Naive thymus-derived CD8-positive, alpha-beta T cell (primary cell): ENCODE results near the gene SLC6A3. TPM values are rescaled to one million over a fixed set of nuclear protein-coding genes. Genes with fewer than 3 reads are reported as not detected.

ENCODE experiments used
- ATAC-seq, 2 donors: fragments of 150-1000 bp; cut with Tn5 transposase in 1 of 2; sonication (Bioruptor Pico), chemical (Tn5 transposase) in 1 of 2; 1 replicate in 1 of 2; 2 replicates in 1 of 2; pipeline ENCODE4 v1.10.0; 2021; ENCODE audit warnings: mild to moderate bottlenecking in 2 of 2, moderate library complexity in 2 of 2
- POLR2A ChIA-PET: fragments of 350-600 bp; sonication (Branson Sonifier 250); formaldehyde crosslinking; loops from one replicate; lab custom pipeline; 2021; ENCODE audit warnings: antibody characterized with exemption; lab: Charles Lee
- DNase-seq, 10 donors: peaks; one replicate each; pipeline versions ENCODE4 v3.0.0 to v3.0.0-alpha.2; 2020 to 2022
- H3K27ac Mint-ChIP-seq, 10 donors: one replicate each; pipeline ENCODE4 v1.8.0; 2020 to 2022; ENCODE audit warnings: mild to moderate bottlenecking in 10 of 10, mixed read lengths in 10 of 10, moderate library complexity in 4 of 10, inconsistent platforms in 1 of 10
- H3K27me3 Mint-ChIP-seq, 5 donors: one replicate each; pipeline ENCODE4 v1.8.0; 2021 to 2022; ENCODE audit warnings: mixed read lengths in 5 of 5
- H3K36me3 Mint-ChIP-seq, 3 donors: one replicate each; pipeline ENCODE4 v1.8.0; 2020 to 2022; ENCODE audit warnings: mixed read lengths in 3 of 3, mild to moderate bottlenecking in 2 of 3, inconsistent platforms in 1 of 3
- H3K4me1 Mint-ChIP-seq, 4 donors: one replicate each; pipeline ENCODE4 v1.8.0; 2021 to 2022; ENCODE audit warnings: mixed read lengths in 4 of 4
- H3K4me3 Mint-ChIP-seq, 10 donors: one replicate each; pipeline ENCODE4 v1.8.0; 2020 to 2022; ENCODE audit warnings: mild to moderate bottlenecking in 10 of 10, mixed read lengths in 10 of 10, moderate library complexity in 6 of 10, inconsistent platforms in 1 of 10
- H3K9me3 Mint-ChIP-seq, 9 donors: one replicate each; pipeline ENCODE4 v1.8.0; 2020 to 2022; ENCODE audit warnings: mixed read lengths in 9 of 9, mild to moderate bottlenecking in 3 of 9, inconsistent platforms in 1 of 9, moderate library complexity in 1 of 9
- polyA plus RNA-seq, 3 donors: library from polyadenylated mRNA; unstranded; fragments of 300-500 nt; fragmentation: Illumina TruSeq; gene quantifications; one replicate each; pipeline ENCODE4 v1.2.3, GENCODE V29; 2021
- total RNA-seq, 8 experiments: library from RNA in 2 of 8; stranded (reverse) in 2 of 8; gene quantifications; one replicate each; pipeline ENCODE4 v1.2.3 and lab custom pipeline; 2021 to 2026

The SLC6A3 gene
- total and polyA plus RNA-seq, 5 experiments from 2014 or later: 0.08 to 0.27 (median 0.09) TPM; not detected in 2

DNA sequence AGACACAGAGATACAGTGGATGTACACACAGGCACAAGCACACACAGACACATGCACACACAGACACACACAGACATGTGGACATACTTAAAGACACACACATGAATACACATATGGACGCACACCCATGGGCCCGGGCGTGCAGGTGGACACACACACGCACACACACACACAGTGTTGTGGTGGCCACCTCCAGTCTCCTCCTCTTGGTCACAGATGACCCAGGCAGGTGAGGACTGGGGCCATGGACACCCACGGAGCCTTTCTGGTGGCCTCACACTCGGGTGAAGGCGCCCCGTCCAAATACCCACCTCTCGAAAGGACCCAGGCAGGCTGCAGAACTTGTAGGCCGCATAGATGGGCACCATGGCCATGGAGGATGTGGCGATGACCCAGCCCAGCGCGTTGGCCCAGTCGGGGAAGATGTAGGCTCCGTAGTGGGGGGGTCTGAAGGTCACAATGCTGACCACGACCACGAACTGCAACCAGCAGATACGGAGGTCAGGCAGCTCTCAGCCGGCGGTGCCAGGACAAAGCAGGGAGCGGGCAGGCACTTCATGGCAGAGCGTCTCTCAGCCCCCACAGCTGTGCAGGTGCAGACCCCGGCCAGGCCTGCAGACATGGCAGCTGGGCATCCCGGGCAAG lies 42.5 kb downstream of the SLC6A3 start:
- Mint-ChIP-seq H3K27me3 (peaks cover 3 to 21% (median 10%) of the 10 kb centered on the region in 5 donors), H3K36me3 (peaks cover 0 to 5% (median 0%) of the 10 kb centered on the region in 3 donors), H3K9me3 (peaks cover 0 to 11% (median 0%) of the 10 kb centered on the region in 9 donors), H3K4me3 (no peak overlapping the region), H3K27ac (no peak overlapping the region), H3K4me1 (peaks cover 0 to 3% (median 0%) of the 10 kb centered on the region in 4 donors)
- POLR2A ChIA-PET: no interaction called here
- ATAC-seq (no peak), DNase-seq (peak in 1 of 10 donors; percentile 62)

DNA sequence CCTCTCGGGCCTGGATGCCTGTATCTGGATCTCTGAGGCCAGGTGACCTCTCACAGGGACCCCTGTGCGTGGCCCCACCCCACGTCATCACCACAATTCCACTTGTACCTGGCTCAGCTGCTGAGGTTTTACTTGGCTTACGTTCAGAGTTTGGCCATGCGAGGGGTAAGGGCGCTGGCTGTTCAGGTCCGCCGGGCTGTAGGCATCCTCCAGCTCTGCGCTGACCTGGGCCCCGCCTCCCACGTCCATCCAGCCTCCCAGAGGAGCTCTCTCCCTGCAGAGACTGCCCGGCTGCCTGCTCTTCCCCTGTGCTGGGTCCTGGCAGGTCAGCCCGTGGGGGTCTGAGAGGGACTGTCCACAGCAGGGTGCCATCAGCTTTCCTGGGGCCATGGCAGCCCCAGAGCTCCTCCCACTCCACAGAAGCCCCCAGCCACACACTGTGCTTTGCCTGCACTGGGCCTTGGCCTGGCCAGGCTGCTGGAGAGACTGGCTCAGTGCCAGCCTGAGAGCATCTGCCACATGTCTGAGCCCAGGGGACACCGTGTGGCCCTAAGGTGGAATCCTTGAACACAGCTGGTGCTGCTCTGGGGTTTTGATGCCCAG lies 43.6 kb downstream of the SLC6A3 start:
- ATAC-seq (no peak), DNase-seq (peak in 1 of 10 donors; percentile 23)
- Mint-ChIP-seq H3K9me3 (peaks cover 0 to 11% (median 0%) of the 10 kb centered on the region in 9 donors), H3K4me3 (no peak overlapping the region), H3K4me1 (peaks cover 0 to 3% (median 0%) of the 10 kb centered on the region in 4 donors), H3K27me3 (peaks cover 3 to 24% (median 9%) of the 10 kb centered on the region in 5 donors), H3K27ac (no peak overlapping the region), H3K36me3 (peaks cover 0 to 5% (median 0%) of the 10 kb centered on the region in 3 donors)
- POLR2A ChIA-PET: no interaction called here

DNA sequence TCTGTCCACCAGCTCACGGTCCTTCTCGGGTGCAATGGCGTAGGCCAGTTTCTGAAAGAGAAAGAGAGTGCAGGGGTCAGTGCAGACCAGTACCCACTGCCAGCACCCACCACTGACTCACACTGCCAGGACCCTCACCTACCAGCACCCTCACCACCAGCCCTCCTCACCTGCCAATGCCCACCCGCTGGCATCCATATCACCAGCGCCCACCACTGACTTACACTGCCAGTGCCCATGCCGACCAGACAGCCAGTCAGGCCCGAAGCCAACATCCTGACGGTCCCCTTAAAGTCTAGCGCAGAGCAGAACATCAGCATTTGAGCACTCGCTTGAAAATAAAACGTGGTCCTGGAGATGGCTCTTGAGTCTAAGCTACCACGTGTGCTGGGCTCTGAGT lies 44.3 kb downstream of the SLC6A3 start:
- POLR2A ChIA-PET: no interaction called here
- Mint-ChIP-seq H3K27me3 (peaks cover 6 to 31% (median 16%) of the 10 kb centered on the region in 5 donors), H3K4me1 (peaks cover 0 to 3% (median 0%) of the 10 kb centered on the region in 4 donors), H3K36me3 (peaks cover 0 to 5% (median 0%) of the 10 kb centered on the region in 3 donors), H3K27ac (no peak overlapping the region), H3K9me3 (peaks cover 0 to 11% (median 0%) of the 10 kb centered on the region in 9 donors), H3K4me3 (no peak overlapping the region)
- no peak for ATAC-seq
- DNase-seq: peak in 1 of 10 donors; percentile 48

DNA sequence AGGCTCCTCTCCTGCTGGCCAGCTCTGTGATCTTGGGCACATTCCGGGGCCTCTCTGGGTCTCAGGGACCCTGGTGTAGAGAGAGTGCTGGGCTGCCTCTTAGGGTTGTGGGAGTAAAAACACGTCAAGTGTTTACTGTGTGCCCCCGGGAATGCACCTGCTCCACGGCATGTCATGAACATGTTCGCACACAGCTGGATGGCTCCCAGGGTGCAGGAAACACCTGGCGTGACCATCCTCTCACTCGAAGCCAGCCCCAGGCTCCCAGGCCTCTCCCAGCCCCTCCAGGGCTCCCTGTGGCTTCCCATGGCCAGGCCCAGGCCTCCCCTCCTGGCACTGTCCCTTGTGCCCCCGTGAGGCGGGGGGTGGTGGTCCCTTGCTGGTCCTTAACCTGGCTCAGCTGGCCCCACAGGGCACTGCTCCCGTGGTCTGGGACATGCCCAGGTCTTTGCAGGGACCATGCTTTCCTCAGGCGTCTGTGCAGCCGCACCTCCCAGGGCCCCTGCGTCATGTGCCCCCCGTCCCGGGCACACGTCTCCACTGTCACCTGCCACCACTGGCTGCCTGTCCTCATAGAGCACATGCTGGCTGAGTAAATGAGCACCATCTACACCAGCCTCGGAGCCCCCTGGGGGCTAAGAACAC lies 44.9 kb downstream of the SLC6A3 start:
- H3K9me3 Mint-ChIP-seq: peaks cover 0 to 11% (median 0%) of the 10 kb centered on the region in 9 donors
- H3K4me1 Mint-ChIP-seq: peaks cover 0 to 5% (median 0%) of the 10 kb centered on the region in 4 donors
- H3K27ac Mint-ChIP-seq: no peak overlapping the region
- DNase-seq (no peak), ATAC-seq (no peak)
- H3K36me3 Mint-ChIP-seq: peaks cover 0 to 5% (median 0%) of the 10 kb centered on the region in 3 donors
- POLR2A ChIA-PET: interaction anchor here (1.0 kb wide), 1 partner anchor 14 kb away, joined by 5 read pairs; no protein-coding TSS in a partner anchor
- peaks cover 6 to 37% (median 19%) of the 10 kb centered on the region in 5 donors for H3K27me3 Mint-ChIP-seq
- H3K4me3 Mint-ChIP-seq: no peak overlapping the region

DNA sequence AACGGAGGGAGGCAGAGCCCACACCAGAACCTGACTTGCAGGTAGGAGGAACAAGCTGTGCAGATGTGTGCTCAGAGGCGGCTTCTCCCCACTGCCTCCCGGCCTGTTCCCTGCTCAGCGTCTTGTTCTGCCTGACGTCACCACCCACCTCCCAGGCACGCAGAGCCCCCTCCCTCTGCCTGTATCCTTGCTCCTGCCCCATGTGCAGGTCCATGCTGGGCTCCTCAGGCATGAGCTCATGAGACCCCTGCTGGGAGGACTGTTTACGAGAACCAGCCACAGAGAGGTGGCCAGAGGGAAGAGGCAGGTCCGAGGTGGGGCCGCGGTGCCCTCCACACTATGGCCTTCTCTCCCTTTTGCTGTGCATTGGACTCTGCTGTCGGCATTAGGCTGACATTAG lies 45.5 kb downstream of the SLC6A3 start:
- DNase-seq (no peak), ATAC-seq (no peak)
- Mint-ChIP-seq H3K9me3 (peaks cover 0 to 11% (median 0%) of the 10 kb centered on the region in 9 donors), H3K27me3 (peaks cover 6 to 43% (median 19%) of the 10 kb centered on the region in 5 donors), H3K27ac (no peak overlapping the region), H3K36me3 (peaks cover 0 to 5% (median 0%) of the 10 kb centered on the region in 3 donors), H3K4me1 (peaks cover 0 to 5% (median 0%) of the 10 kb centered on the region in 4 donors), H3K4me3 (no peak overlapping the region)
- POLR2A ChIA-PET: interaction anchor here (1.0 kb wide), 1 partner anchor 14 kb away, joined by 5 read pairs; no protein-coding TSS in a partner anchor

DNA sequence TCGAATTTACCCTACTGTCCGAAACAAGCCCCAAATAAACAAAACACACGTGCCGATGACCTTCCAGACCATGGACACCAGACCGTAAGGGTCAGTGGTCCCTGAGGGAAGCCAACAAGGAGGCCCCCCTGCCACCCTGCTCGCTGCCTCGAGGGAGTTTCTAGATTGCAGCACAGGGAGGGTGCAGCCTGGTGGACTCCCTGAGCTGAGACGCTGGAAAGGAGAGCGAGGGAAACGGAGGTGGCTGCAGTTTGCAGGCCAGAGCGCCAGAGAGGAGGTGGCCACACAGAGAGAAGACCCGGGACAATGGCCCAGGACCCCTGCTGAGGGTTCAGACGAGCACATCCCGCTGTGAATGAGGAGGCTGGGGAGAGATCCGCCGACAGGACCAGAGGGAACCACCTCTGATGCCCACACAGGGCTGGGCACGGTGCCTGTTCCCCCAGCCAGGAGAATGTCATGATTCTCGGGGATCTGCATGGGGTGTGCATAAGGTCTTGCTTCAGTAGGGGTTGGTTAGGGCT lies 48.9 kb downstream of the SLC6A3 start:
- Mint-ChIP-seq H3K27ac (no peak overlapping the region), H3K9me3 (peaks cover 0 to 11% (median 0%) of the 10 kb centered on the region in 9 donors), H3K4me3 (no peak overlapping the region), H3K36me3 (peaks cover 0 to 5% (median 0%) of the 10 kb centered on the region in 3 donors), H3K27me3 (peaks cover 8 to 61% (median 20%) of the 10 kb centered on the region in 5 donors), H3K4me1 (peaks cover 0 to 2% (median 0%) of the 10 kb centered on the region in 4 donors)
- POLR2A ChIA-PET: no interaction called here
- peak in 1 of 10 donors; percentile 26 for DNase-seq
- no peak for ATAC-seq

DNA sequence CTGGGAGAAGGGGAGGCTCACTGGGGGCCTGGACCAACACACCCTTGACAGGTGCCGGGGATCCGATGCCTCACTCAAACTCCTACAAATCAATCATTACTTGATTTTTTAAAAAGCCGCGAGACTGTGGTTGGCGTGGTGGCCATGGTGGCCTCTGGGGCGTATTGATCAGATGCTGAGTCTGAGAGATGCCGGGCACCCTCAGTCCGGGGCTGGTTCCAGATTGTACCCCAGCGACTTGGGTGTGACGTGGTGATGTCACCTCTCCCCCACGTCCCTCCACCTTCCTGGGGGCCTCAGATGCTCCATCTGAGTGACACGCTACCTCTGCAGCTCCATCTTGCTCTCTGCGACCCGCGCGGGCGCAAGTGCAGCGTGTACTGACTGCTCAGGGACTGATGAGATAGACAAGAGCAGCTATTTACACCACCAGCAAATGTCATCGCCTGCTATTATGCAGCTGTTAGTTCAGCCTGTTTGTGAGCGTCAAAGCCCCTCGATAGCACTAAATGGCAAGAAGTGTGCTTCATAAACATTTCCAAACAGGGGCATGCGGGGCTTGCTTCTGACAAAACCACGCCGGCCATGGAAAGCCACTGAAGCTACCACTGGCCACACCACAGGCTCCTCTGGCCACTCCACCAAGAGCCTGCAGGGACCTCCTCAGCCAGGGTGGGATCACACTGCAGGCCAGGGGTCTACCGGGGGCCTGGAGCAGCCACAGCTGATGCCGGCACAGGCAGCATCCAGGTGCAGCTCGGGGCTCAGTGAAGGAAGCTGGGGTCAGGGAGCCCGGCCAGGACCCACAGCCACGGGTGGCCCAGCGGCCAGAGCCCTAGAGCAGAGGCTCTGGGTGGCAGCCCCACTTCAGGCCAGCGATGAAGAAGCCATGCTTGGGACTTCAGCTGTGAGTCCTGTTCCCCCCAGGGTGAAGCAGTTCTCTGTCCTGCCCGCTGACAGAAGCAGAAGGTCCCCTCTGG lies 50.1 kb downstream of the SLC6A3 start:
- H3K27me3 Mint-ChIP-seq: peaks cover 8 to 61% (median 20%) of the 10 kb centered on the region in 5 donors
- H3K9me3 Mint-ChIP-seq: peaks cover 0 to 11% (median 0%) of the 10 kb centered on the region in 9 donors
- DNase-seq: peak in 1 of 10 donors; percentile 31
- H3K27ac Mint-ChIP-seq: peak overlapping the region in 1 of 10 donors; percentile 76
- no peak for ATAC-seq
- H3K36me3 Mint-ChIP-seq: peaks cover 0 to 5% (median 0%) of the 10 kb centered on the region in 3 donors
- POLR2A ChIA-PET: interaction anchor here (0.5 kb wide), 1 partner anchor 239 kb away, joined by 7 read pairs; no protein-coding TSS in a partner anchor
- no peak overlapping the region for H3K4me3 Mint-ChIP-seq
- H3K4me1 Mint-ChIP-seq: peaks cover 0 to 2% (median 0%) of the 10 kb centered on the region in 4 donors

DNA sequence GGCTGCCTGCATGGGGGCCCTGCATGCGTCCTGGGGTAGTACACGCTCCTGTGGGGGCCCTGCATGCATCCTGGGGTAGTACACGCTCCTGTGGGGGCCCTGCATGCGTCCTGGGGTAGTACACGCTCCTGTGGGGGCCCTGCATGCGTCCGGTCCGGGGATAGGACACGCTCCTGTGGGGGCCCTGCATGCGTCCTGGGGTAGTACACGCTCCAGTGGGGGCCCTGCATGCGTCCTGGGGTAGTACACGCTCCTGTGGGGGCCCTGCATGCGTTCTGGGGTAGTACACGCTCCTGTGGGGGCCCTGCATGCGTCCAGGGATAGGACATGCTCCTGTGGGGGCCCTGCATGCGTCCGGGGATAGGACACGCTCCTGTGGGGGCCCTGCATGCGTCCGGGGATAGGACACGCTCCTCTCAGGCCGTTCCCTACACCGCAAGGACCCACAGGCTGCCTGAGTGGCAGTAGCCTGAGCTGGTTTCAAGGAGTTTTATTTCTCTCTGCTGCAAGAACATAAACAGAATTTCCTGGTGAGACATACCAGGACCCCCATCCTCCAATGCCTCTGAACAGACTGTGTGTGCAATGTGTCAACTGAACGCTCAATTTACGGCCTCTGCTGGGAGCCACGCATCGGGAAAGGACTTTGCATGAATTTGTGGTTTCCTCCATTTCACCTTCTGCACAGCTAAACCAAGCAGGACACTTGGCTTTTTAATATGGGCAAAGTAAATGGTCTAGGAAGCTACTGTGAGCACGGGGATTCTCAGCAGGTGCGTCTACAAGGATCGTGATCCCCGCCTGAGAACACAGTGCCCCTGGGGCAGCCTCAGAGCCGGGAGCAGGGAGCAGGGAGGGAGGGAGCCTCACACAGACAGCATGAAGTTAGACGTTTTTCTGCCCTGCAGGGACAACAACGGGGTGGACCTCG lies 51.4 kb downstream of the SLC6A3 start:
- Mint-ChIP-seq H3K27ac (no peak overlapping the region), H3K27me3 (peaks cover 7 to 52% (median 20%) of the 10 kb centered on the region in 5 donors), H3K36me3 (no peaks in the 10 kb centered on the region), H3K9me3 (peaks cover 0 to 2% (median 0%) of the 10 kb centered on the region in 9 donors), H3K4me1 (peaks cover 0 to 2% (median 0%) of the 10 kb centered on the region in 4 donors), H3K4me3 (no peak overlapping the region)
- ATAC-seq: no peak
- POLR2A ChIA-PET: interaction anchor here (0.7 kb wide), 1 partner anchor 267 kb away, joined by 3 read pairs; no protein-coding TSS in a partner anchor
- peak in 1 of 10 donors; percentile 59 for DNase-seq

DNA sequence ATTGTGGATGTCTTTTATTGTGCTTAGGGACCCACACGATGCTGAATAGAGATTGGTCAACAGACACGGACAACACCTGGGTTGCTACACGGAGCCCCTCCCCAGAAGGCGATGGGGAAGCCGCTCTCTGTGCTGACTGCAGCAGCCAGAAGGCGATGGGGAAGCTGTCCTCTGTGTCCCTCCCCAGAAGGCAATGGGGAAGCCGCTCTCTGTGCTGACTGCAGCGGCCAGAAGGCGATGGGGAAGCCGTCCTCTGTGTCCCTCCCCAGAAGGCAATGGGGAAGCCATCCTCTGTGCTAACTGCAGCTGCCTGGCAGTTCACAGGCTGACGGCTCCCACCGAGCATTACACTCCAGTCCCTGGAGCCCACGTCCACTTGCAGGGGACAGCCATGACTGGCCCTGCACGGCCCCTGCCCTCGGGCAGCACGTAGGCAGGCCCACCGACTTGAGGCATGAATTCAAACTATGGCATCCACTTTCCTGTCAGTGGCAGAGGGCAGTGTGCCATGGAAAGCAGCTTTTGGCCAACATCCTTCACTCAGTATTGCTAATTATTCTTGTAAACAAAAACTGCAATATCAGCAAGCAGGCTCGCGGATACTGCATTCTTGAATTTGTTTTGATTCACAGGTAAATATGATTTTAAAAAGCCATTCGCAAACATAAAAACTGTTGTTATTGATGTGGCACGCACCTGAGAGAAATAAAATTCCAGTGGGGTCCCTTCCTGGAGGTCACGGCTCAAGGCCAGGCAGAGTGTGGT lies 52.3 kb downstream of the SLC6A3 start:
- no peak overlapping the region for H3K27ac Mint-ChIP-seq
- peaks cover 0 to 2% (median 0%) of the 10 kb centered on the region in 9 donors for H3K9me3 Mint-ChIP-seq
- POLR2A ChIA-PET: no interaction called here
- no peaks in the 10 kb centered on the region for H3K36me3 Mint-ChIP-seq
- H3K27me3 Mint-ChIP-seq: peaks cover 7 to 52% (median 20%) of the 10 kb centered on the region in 5 donors
- no peak overlapping the region for H3K4me3 Mint-ChIP-seq
- ATAC-seq: no peak
- peaks cover 0 to 4% (median 1%) of the 10 kb centered on the region in 4 donors for H3K4me1 Mint-ChIP-seq
- DNase-seq: peak in 1 of 10 donors; percentile 23

DNA sequence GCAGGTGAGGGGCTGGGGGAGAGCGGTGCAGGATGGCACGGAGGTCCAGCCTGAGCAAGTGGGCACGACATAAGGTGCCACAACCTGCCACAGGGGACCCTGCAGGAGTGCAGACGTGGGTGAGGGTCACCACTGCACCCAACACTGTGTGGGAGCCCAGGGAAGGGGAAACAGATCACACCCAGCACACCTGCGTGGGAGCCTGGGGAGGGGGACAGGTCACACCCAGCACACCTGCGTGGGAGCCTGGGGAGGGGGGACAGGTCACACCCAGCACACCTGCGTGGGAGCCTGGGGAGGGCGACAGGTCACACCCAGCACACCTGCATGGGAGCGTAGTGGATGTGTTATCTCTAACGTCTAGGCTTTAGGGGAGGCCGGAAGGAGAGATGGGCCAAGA lies 53.0 kb downstream of the SLC6A3 start:
- Mint-ChIP-seq H3K4me3 (no peak overlapping the region), H3K9me3 (peaks cover 0 to 2% (median 0%) of the 10 kb centered on the region in 9 donors), H3K27me3 (peaks cover 7 to 52% (median 20%) of the 10 kb centered on the region in 5 donors), H3K36me3 (no peaks in the 10 kb centered on the region), H3K27ac (no peak overlapping the region), H3K4me1 (peaks cover 3 to 7% (median 5%) of the 10 kb centered on the region in 4 donors)
- POLR2A ChIA-PET: no interaction called here
- ATAC-seq: no peak
- peak in 1 of 10 donors; percentile 54 for DNase-seq
